Vagina (tissue), 2 donors: ENCODE measurements around the gene DDIT4. TPM values are rescaled to one million over a fixed set of nuclear protein-coding genes. Genes with fewer than 3 reads are reported as not detected.

Experiments
- DNase-seq, 2 donors: peaks; one replicate each; pipeline ENCODE4 v3.0.0-alpha.2; 2017; ENCODE audit errors: extremely low spot score in 2 of 2
- H3K27ac ChIP-seq: fragments of 200-600 bp; sonication (generic); one replicate; pipeline ENCODE4 v1.5.1; 2019
- H3K27me3 ChIP-seq: fragments of 200-600 bp; sonication (generic); one replicate; pipeline ENCODE4 v1.5.1; 2019
- H3K36me3 ChIP-seq, 2 donors: fragments of 200-600 bp; sonication (generic); one replicate each; pipeline ENCODE4 v1.5.1; 2017 to 2019
- H3K4me1 ChIP-seq: fragments of 200-600 bp; sonication (generic); one replicate; pipeline ENCODE4 v1.5.1; 2019
- H3K4me3 ChIP-seq, 2 donors: fragments of 200-600 bp; sonication (generic); 1 replicate in 1 of 2; 2 replicates in 1 of 2; pipeline ENCODE4 v1.5.1; 2016 to 2019
- H3K9me3 ChIP-seq: fragments of 200-600 bp; sonication (generic); one replicate; pipeline ENCODE4 v1.5.1; 2019
- POLR2A ChIP-seq, 2 donors: fragments of 450-650 bp; IDR thresholded peaks; one replicate each; pipeline ENCODE4 v1.6.1; 2017; ENCODE audit warnings: antibody characterized with exemption in 2 of 2, mild to moderate bottlenecking in 2 of 2, moderate library complexity in 2 of 2
- POLR2AphosphoS5 ChIP-seq, 2 donors: sonication (generic); formaldehyde crosslinking; IDR thresholded peaks; one replicate each; pipeline ENCODE4 v1.9.0; 2017; ENCODE audit warnings: antibody characterized with exemption in 2 of 2, mild to moderate bottlenecking in 2 of 2, low read depth in 1 of 2; ENCODE audit not compliant: insufficient read depth in 1 of 2
- intact Hi-C: fragments of 100-400 bp; cut with DNase I; formaldehyde crosslinking; loops from one replicate; pipeline ENCODE4 v1.15.1; 2023
- total RNA-seq: library from RNA; depleted of rRNA; stranded (reverse); fragments of >200 nt; gene quantifications from one replicate; pipeline ENCODE4 v1.2.3, GENCODE V29; 2016
- TF ChIP-seq, protein P1 (sequence below), 3 experiments: fragments of 450-650 bp in 2 of 3; fragments of 200-600 bp in 1 of 3; sonication (generic) in 1 of 3; IDR thresholded peaks; one replicate each; pipeline ENCODE4 v1.5.1; 2017 to 2019; ENCODE audit warnings: antibody characterized with exemption in 3 of 3, mild to moderate bottlenecking in 2 of 3, moderate library complexity in 2 of 3

The DDIT4 gene
- total RNA-seq, 1 donor from 2014 or later: 1,063 TPM

DNA sequence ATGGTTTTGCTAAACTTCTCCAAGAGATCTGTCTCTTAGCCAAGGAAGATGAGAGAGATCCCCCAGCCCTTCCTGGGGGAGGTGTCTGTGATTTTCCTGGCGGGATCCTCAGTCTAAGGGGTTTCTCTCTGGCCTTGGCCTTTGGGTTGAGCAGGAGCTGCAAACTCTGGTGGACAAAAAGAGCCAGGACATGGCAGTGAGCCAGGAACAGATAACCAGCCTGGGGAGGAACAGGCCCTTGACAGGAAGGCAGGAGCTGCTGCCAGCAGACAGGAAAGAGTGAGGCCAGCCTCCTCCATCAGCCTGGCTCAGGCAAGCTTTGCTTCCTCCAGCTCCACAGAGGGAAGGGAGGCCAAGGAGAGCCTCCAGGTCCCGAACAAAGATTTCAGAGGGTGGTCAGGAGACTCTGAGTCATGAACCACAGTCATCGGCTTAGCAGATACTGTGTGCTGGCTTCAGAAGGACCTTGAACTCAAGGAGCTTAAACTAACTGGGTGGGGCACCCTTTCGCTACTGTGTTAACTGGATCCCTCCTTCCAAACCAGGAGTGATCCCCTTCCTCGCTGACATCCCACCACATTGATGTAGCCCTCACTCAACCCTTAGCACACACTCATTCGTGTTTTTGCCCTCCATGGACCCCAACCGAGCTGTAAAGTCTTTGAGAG lies 34.7 kb downstream of the DDIT4 start:
- no peak for DNase-seq
- H3K36me3 ChIP-seq: no peaks in the 10 kb centered on the region
- H3K4me1 ChIP-seq: peaks cover 32% of the 10 kb centered on the region
- H3K27me3 ChIP-seq: no peaks in the 10 kb centered on the region
- H3K9me3 ChIP-seq: no peaks in the 10 kb centered on the region
- H3K4me3 ChIP-seq: no peak overlapping the region
- peak overlapping the region; percentile 64 for H3K27ac ChIP-seq
- TF ChIP-seq POLR2AphosphoS5 (IDR thresholded peaks at IDR 0.05; ENCODE audit: insufficient read depth in 1 of 2, low read depth in 1 of 2) (peak; percentile 35 to 51), POLR2A (IDR thresholded peaks at IDR 0.05) (no peak)
- intact Hi-C loops: no loop called here

DNA sequence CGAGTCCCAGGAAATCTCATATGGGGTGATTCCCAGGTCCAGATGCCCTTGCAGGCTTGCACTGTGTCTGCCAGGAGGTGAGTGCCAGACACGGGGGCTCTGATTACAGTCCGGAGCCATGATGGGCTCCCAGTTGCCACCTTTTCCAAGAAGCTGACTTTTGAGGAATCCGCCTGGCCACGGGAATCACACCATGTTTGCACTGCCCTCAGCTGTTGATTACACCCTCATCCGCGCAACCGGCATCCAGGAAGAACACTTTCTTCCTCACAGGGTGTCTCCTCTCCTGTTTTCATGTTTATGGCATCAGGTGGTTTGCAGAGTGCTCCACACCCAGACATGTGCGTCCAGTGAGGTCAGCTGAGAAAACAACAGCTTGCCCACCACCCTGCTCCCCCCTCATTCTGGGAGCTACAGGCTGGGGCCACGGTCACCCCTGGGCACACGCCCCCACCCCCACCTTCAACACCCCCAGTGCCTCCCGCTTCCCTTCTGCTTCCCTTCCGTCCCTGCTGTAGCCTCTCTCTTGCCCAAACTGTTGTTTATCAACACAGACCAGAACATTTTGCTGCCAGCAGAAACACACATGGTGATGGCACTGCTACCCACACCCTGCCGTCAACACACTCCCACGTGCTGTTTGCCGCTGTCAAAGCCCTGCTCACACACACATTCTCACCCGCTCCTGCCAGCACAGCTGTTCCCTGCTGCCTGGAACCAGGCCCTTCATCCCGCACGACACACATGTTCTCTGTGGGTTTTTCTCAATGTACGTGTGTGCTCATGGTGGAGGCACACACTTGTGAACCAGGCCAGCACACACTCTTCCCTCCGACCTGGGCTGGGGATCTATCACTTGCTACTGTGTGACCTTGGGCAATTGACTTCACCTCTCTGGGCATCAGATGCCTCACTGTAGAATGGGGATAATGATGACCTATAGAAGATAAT lies 35.8 kb downstream of the DDIT4 start:
- DNase-seq: no peak

DNA sequence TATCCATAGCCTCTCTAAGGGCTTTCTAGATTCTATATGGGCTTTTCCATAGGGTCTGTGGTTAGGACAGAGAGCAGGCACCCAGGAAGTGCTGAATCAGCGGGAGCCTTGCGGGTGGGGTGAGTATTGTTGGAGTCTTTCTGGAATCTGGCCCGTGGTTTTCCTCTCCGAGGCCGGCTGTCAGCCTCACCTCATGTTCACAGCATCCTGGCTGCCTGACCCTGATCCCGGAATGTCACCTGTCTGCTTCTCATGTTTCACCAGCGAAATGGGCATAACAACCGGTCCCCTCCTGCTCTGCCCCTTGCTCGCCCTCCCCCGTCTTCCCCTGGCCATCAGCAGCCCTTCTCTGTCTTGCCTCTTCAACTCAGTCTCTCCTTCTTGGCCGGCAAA lies 36.5 kb downstream of the DDIT4 start:
- no peaks in the 10 kb centered on the region for H3K36me3 ChIP-seq
- H3K27me3 ChIP-seq: no peaks in the 10 kb centered on the region
- DNase-seq: no peak
- TF ChIP-seq POLR2A (IDR thresholded peaks at IDR 0.05) (no peak), POLR2AphosphoS5 (IDR thresholded peaks at IDR 0.05; ENCODE audit: insufficient read depth in 1 of 2, low read depth in 1 of 2) (no peak)
- TF ChIP-seq, protein P1, sequence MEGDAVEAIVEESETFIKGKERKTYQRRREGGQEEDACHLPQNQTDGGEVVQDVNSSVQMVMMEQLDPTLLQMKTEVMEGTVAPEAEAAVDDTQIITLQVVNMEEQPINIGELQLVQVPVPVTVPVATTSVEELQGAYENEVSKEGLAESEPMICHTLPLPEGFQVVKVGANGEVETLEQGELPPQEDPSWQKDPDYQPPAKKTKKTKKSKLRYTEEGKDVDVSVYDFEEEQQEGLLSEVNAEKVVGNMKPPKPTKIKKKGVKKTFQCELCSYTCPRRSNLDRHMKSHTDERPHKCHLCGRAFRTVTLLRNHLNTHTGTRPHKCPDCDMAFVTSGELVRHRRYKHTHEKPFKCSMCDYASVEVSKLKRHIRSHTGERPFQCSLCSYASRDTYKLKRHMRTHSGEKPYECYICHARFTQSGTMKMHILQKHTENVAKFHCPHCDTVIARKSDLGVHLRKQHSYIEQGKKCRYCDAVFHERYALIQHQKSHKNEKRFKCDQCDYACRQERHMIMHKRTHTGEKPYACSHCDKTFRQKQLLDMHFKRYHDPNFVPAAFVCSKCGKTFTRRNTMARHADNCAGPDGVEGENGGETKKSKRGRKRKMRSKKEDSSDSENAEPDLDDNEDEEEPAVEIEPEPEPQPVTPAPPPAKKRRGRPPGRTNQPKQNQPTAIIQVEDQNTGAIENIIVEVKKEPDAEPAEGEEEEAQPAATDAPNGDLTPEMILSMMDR (IDR thresholded peaks at IDR 0.05): no peak
- intact Hi-C loops: no loop called here
- no peak overlapping the region for H3K4me3 ChIP-seq
- H3K4me1 ChIP-seq: peaks cover 41% of the 10 kb centered on the region
- peak overlapping the region; percentile 64 for H3K27ac ChIP-seq
- H3K9me3 ChIP-seq: no peaks in the 10 kb centered on the region

More for the DNA sequence above, 35.8 kb downstream of the DDIT4 start:
- no peaks in the 10 kb centered on the region for H3K27me3 ChIP-seq
- TF ChIP-seq, protein P1 (IDR thresholded peaks at IDR 0.05): no peak
- TF ChIP-seq POLR2AphosphoS5 (IDR thresholded peaks at IDR 0.05; ENCODE audit: insufficient read depth in 1 of 2, low read depth in 1 of 2): peak; percentile 19 to 25
- H3K27ac ChIP-seq: peak overlapping the region; percentile 64
- H3K4me1 ChIP-seq: peaks cover 34% of the 10 kb centered on the region
- no peaks in the 10 kb centered on the region for H3K36me3 ChIP-seq
- no peak overlapping the region for H3K4me3 ChIP-seq
- intact Hi-C loops: no loop called here
- H3K9me3 ChIP-seq: no peaks in the 10 kb centered on the region

DNA sequence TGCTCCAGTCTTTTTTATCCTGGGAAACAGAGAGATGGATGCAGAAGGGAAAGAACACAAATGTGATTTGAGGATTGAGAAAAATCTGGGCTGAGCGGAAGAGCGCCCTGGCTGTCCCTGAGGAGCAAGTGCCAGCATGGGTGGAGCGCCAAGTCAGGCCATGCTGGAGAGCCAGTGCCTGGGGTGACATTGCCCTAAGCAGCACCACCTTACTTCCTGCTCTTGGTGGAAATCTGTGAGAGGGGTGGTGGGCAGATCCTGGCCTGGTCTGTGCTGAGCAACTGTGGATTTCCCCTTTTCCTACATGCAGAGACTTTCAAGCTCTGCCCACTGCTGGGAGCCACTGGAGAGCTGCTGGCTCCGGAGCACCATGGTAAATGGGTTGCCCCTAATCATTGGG lies 36.9 kb downstream of the DDIT4 start:
- Histone ChIP-seq H3K36me3 (no peaks in the 10 kb centered on the region), H3K4me3 (no peak overlapping the region), H3K27me3 (no peaks in the 10 kb centered on the region), H3K27ac (no peak overlapping the region), H3K9me3 (no peaks in the 10 kb centered on the region), H3K4me1 (peaks cover 45% of the 10 kb centered on the region)
- TF ChIP-seq POLR2A (IDR thresholded peaks at IDR 0.05) (no peak), POLR2AphosphoS5 (IDR thresholded peaks at IDR 0.05; ENCODE audit: insufficient read depth in 1 of 2, low read depth in 1 of 2) (no peak)
- TF ChIP-seq, protein P1 (IDR thresholded peaks at IDR 0.05): no peak
- DNase-seq: no peak
- intact Hi-C loops: no loop called here

DNA sequence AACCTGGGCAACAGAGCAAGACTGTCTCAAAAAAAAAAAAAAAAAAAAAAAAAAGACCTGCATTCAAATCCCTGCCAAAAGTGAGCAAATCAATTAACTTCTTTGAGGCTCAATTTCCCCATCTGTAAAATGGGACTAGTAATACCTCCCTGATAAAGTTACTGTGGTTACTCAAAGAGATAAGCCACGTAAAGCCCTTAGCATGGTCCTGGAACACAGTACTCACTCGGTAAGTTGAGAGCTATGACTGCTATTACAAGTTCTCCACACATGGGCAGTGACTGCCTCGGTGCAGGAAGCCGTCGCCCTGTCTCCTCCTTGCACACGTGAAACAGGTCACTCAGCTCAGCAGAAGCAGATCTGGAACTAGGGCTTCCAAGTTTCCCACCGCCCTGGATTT lies 37.9 kb downstream of the DDIT4 start:
- Histone ChIP-seq H3K9me3 (no peaks in the 10 kb centered on the region), H3K36me3 (no peaks in the 10 kb centered on the region), H3K4me1 (peaks cover 55% of the 10 kb centered on the region), H3K27ac (no peak overlapping the region), H3K4me3 (no peak overlapping the region), H3K27me3 (no peaks in the 10 kb centered on the region)
- TF ChIP-seq POLR2A (IDR thresholded peaks at IDR 0.05) (no peak), POLR2AphosphoS5 (IDR thresholded peaks at IDR 0.05; ENCODE audit: insufficient read depth in 1 of 2, low read depth in 1 of 2) (no peak)
- TF ChIP-seq, protein P1 (IDR thresholded peaks at IDR 0.05): no peak
- intact Hi-C loops: no loop called here
- DNase-seq: no peak
